22Rv1 (cell line): ENCODE measurements around the gene UBE2F.

Source experiments
- CTCF ChIP-seq: fragments of 450-650 bp; IDR thresholded peaks from 2 replicates; pipeline ENCODE4 v1.5.1; 2017; ENCODE audit warnings: mild to moderate bottlenecking
- ZFX ChIP-seq: fragments of 450-650 bp; IDR thresholded peaks from 2 replicates; pipeline ENCODE4 v1.6.1; 2017; ENCODE audit warnings: antibody characterized with exemption, borderline replicate concordance

- TF ChIP-seq CTCF (no peak), ZFX (no peak)
Measured at GRCh38 chr2:237927986-237928385, 38.8 kb upstream of the UBE2F start.
